SW 1271 (cell line): ENCODE measurements around the gene RASSF5.

Experiments used
- DNase-seq, 2 experiments: peaks; one replicate each; lab custom pipeline; 2025; lab: John Stamatoyannopoulos, UW

The RASSF5 gene

GRCh38 chr1:206550446-206550845, 43.1 kb downstream of the RASSF5 start:
- no peak for DNase-seq

GRCh38 chr1:206551296-206551985, 44.1 kb downstream of the RASSF5 start:
- DNase-seq, result no peak

GRCh38 chr1:206551986-206552326, 44.6 kb downstream of the RASSF5 start:
- DNase-seq, result no peak

- no peak for DNase-seq
These were observed 46.9 kb downstream of the RASSF5 start for GRCh38 chr1:206554211-206554610.

GRCh38 chr1:206554701-206555472, 47.6 kb downstream of the RASSF5 start:
- DNase-seq, result no peak

- no peak for DNase-seq
These were observed 48.2 kb downstream of the RASSF5 start for GRCh38 chr1:206555473-206555935.

DNA sequence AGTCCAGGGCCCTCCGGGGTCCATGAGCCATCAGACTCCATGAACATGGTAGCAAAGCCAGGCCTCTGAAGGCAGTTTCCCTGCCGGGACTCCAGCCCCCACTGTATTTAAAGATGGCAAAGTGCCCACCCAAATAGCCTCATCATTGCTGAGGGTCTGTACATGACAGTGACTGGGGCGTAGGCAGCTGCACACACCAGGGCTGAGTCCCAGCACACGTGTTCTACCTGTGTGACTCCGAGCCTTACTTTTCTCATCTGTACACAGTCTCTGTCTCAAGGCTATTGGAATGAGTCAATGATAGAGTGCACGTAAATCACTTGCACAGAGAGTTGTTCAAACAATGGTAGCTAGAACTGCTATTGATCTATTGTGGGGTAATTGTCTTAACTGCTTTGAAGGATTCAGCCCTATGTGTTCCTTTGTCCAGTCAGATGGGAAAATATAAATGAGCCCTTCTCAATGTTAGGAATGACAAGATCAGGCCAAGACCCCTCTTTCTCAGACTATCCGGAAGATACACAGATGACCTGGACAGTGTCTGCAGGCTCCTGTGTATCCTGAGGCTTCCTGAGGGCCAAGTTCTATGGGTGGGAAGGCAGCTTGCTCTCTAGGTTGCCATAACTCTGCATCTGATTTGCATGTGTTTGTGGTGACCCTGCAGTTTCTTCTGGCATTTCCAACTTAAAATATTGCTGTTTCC, 48.9 kb downstream of the RASSF5 start:
- no peak for DNase-seq

GRCh38 chr1:206556750-206557635, 49.7 kb downstream of the RASSF5 start:
- no peak for DNase-seq

- DNase-seq, result no peak
These were observed 50.5 kb downstream of the RASSF5 start for GRCh38 chr1:206557636-206558473.

GRCh38 chr1:206558794-206559671, 51.7 kb downstream of the RASSF5 start:
- DNase-seq, result no peak

- no peak for DNase-seq
These were observed 52.3 kb downstream of the RASSF5 start for GRCh38 chr1:206559672-206559995.

- no peak for DNase-seq
These were observed 52.8 kb downstream of the RASSF5 start for GRCh38 chr1:206560007-206560716.

- no peak for DNase-seq
These were observed 56.3 kb downstream of the RASSF5 start for GRCh38 chr1:206563367-206564207.

DNA sequence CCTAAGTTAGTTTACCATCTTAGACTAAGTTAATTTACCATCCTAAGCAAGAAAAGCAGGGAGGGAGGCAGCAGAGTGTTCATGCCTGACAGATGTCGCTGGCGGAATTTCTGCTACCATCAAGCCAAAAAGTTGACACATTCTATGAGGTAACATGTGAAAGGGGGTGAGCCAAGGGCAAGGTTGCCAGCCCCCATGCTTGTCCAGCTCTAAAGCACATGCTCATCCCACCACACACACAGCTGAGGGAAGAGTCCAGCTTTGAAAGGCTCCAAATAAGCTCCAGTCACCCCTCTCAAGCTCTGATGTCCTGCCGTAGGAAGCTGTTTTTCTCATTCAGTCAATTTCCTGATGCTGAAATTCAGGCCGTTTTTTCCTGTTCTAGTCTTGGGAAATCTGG, 58.7 kb downstream of the RASSF5 start:
- DNase-seq, result no peak

DNA sequence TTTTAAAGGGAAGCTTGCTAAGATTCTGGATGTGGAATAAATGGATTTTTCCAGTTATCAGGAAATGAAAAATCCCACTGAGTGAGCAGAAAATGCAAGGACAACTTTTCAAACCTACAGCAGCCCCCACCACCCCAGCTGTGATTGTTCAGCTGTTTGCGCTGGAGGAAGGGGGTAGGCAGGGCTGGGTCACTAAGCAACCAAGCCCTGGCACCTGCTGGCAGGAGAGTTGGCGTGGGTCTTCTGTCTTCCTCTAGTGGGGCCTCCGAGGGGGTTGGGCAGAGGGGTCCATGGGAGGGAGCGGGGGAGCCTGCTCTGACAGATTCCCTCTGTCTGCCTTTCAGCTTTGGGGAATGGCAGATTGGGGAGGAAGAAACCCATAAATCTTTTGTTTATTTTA, 59.7 kb downstream of the RASSF5 start:
- no peak for DNase-seq

DNA sequence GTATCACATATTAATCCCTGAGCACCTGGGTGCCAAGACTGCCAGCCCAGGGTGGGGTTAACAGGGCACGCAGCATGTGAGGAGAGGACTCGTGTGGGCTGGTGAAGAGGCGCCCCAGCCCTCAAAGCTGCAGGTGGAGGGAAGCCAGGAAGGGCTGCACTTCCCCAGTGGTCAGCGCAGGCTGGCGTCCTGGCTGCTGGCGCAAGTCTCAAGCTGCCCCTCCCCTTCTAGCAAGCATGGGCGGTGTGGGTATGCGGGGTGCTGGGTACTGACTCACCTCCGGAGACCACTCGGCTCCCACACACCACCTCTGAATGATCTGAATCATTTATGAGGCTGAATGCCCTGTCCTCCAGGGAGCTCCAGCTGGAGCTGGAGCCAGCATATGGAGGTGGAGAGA, 60.9 kb downstream of the RASSF5 start:
- no peak for DNase-seq

DNA sequence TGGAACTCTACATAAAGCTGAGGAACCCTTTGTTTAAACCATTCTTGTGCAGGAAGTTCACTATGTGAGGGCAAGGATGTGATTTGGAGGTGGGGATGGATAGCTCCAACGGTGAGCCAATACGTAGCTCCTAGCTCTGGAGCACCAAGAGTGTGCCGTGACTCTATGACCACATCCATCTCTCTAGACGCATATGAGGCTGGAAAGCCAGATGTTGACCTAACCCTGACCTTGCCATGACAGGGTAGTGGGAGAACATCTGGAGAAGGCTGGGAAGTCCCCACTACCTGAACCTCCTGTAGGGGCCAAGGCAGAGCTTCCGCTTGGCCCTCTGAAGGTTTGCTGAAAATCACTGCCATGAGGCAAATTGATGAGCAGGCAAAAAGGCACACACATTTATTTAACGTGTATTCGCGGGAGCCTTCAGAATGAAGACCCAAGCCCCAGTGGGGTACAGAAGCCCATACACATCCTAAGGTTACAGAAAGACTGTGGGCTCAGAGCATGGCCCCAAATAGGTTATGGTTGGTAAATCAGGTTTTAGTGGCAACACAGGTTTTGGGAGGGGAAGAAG, 61.5 kb downstream of the RASSF5 start:
- no peak for DNase-seq

GRCh38 chr1:206569556-206569955, 62.2 kb downstream of the RASSF5 start:
- DNase-seq, result no peak
